Measurements from ENCODE around the gene CEP290.

CEP290 gene

DNA sequence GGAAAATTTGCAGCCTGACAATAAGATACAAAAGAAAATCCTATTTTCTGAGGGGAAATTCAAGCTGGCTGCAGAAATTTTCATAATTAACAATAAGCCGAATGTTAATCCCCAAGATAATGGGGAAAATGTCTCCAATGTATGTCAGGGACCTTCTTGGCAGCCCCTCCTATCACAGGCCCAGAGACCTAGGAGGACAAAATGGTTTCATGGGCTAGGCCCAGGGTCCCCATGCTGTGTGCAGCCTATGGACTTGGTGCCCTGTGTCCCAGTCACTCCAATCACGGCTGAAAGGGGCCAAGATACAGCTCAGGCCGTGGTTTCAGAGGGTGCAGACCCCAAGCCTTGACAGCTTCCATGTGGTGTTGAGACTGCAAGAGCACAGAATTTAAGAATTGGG, 123.9 kb downstream of the CEP290 start:
- H3K9me3 ChIP-seq (ENCODE audit: control insufficient read depth, low read length) = peaks cover 2% of the 10 kb centered on the region
- H3K4me1 ChIP-seq (ENCODE audit: control insufficient read depth, insufficient read depth, low read length) = no peaks in the 10 kb centered on the region
- H3K36me3 ChIP-seq (ENCODE audit: control insufficient read depth, insufficient read depth, low read length) = no peaks in the 10 kb centered on the region
- WGBS, 2 experiments = 86 to 91% methylated on average over 3 of the region's 3 CpGs
- H3K4me3 ChIP-seq (ENCODE audit: insufficient read depth, low read depth, low read length) = no peak overlapping the region
- no peak overlapping the region for H3K27ac ChIP-seq (ENCODE audit: insufficient read depth, low read depth, low read length, poor library complexity, severe bottlenecking)
- no peaks in the 10 kb centered on the region for H3K27me3 ChIP-seq (ENCODE audit: control insufficient read depth, insufficient read depth, low read length, poor library complexity, severe bottlenecking)

DNA sequence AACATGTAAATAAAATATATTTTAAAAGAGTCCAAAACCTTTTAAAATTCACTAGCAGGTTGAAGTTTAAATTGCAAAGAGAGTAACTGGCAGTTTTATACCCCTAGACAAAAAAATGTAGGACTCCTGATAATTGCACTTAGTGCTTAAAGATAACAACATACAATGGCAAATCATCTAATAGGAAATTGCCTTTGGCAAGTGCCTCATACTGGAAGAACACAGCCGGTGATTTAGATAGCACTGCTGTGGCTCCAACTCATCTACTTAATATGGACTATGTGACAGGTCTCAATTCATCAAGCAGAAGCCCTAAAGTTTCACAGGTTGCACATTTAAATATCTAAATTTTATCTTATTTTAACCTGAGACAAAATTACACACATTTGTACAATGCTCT, 126.1 kb downstream of the CEP290 start:
- Histone ChIP-seq H3K9me3 (ENCODE audit: control insufficient read depth, low read length) (peaks cover 2% of the 10 kb centered on the region), H3K4me1 (ENCODE audit: control insufficient read depth, insufficient read depth, low read length) (no peaks in the 10 kb centered on the region), H3K4me3 (ENCODE audit: insufficient read depth, low read depth, low read length) (no peak overlapping the region), H3K36me3 (ENCODE audit: control insufficient read depth, insufficient read depth, low read length) (no peaks in the 10 kb centered on the region), H3K27me3 (ENCODE audit: control insufficient read depth, insufficient read depth, low read length, poor library complexity, severe bottlenecking) (no peaks in the 10 kb centered on the region), H3K27ac (ENCODE audit: insufficient read depth, low read depth, low read length, poor library complexity, severe bottlenecking) (no peak overlapping the region)
- 92 to 95% methylated on average over 1 of the region's 1 CpG for WGBS, 2 experiments

DNA sequence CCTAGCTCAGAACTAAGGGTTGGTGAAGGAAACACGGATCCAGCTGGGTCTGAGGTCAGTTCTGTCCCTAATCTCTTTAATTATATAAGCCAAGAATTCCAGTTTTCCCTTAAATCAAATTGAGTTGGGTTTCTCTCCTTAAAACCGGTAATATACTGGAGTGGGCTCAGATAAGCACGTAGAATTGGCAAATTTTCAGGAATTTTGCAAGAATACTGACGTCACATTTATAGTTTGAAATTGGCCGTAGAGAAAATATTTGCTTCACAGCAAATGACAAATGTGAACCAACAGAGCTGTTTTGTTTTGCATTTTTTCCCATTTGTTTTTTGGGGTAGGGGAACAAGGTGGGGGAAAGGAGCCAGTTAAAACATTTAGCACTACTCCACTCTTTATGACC, 130.1 kb downstream of the CEP290 start:
- 93 to 96% methylated on average over 5 of the region's 5 CpGs for WGBS, 2 experiments
- Histone ChIP-seq H3K9me3 (ENCODE audit: control insufficient read depth, low read length) (no peaks in the 10 kb centered on the region), H3K4me3 (ENCODE audit: insufficient read depth, low read depth, low read length) (no peak overlapping the region), H3K36me3 (ENCODE audit: control insufficient read depth, insufficient read depth, low read length) (no peaks in the 10 kb centered on the region), H3K27ac (ENCODE audit: insufficient read depth, low read depth, low read length, poor library complexity, severe bottlenecking) (no peak overlapping the region), H3K27me3 (ENCODE audit: control insufficient read depth, insufficient read depth, low read length, poor library complexity, severe bottlenecking) (no peaks in the 10 kb centered on the region), H3K4me1 (ENCODE audit: control insufficient read depth, insufficient read depth, low read length) (no peaks in the 10 kb centered on the region)

DNA sequence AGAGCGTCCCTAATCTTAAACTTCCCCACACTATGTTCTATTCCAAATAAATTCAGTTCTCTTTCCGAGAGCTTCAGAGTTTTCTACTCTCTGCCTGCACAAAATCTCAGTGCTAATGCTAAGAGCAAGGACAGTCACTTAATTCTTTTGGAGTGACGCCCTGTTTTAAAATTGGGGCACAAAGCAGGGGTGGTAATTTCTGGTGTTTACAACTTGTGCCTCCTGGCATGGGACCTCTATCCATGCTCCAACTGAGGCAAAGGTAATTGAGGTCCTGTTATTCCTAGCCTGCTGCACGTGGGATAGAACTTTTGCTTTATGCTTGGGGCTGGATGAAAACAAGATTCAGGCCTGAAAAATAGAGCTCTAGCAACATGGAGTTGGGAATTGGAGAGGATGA, 135.5 kb downstream of the CEP290 start:
- H3K9me3 ChIP-seq (ENCODE audit: control insufficient read depth, low read length) = no peaks in the 10 kb centered on the region
- no peaks in the 10 kb centered on the region for H3K36me3 ChIP-seq (ENCODE audit: control insufficient read depth, insufficient read depth, low read length)
- WGBS, 2 experiments = 94 to 98% methylated on average over 4 of the region's 4 CpGs
- H3K4me3 ChIP-seq (ENCODE audit: insufficient read depth, low read depth, low read length) = no peak overlapping the region
- no peaks in the 10 kb centered on the region for H3K27me3 ChIP-seq (ENCODE audit: control insufficient read depth, insufficient read depth, low read length, poor library complexity, severe bottlenecking)
- H3K27ac ChIP-seq (ENCODE audit: insufficient read depth, low read depth, low read length, poor library complexity, severe bottlenecking) = no peak overlapping the region
- no peaks in the 10 kb centered on the region for H3K4me1 ChIP-seq (ENCODE audit: control insufficient read depth, insufficient read depth, low read length)

DNA sequence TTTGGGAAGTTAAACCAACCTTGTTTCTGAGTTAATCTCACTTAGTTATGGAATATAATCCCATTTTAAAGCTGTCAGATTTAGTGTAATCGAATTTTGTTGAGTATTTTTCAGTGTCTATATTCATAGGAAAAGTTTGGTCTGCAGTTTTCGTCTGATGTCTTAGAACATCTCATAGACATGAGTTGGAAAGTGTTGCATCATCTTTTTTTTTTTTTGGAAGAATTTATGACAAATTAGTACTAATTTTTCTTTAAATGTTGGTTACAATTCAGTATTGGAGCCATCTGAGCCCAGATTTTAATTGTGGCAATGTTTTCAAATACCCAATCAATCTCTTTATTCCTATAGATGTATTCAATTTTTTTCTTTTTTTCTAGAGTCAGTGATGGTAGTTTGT, 140.6 kb downstream of the CEP290 start:
- Histone ChIP-seq H3K36me3 (ENCODE audit: control insufficient read depth, insufficient read depth, low read length) (no peaks in the 10 kb centered on the region), H3K4me1 (ENCODE audit: control insufficient read depth, insufficient read depth, low read length) (no peaks in the 10 kb centered on the region), H3K9me3 (ENCODE audit: control insufficient read depth, low read length) (no peaks in the 10 kb centered on the region), H3K27me3 (ENCODE audit: control insufficient read depth, insufficient read depth, low read length, poor library complexity, severe bottlenecking) (no peaks in the 10 kb centered on the region), H3K4me3 (ENCODE audit: insufficient read depth, low read depth, low read length) (no peak overlapping the region), H3K27ac (ENCODE audit: insufficient read depth, low read depth, low read length, poor library complexity, severe bottlenecking) (no peak overlapping the region)
- 94 to 100% methylated on average over 2 of the region's 2 CpGs for WGBS, 2 experiments

Measured in ectodermal cell (in vitro differentiated cells).